Testis (tissue), 3 donors: ENCODE data around the gene SH2D1B. TPM values are rescaled to one million over a fixed set of nuclear protein-coding genes. Genes with fewer than 3 reads are reported as not detected.

Source experiments
- DNase-seq: peaks from one replicate; pipeline ENCODE4 v3.0.0-alpha.2; 2019
- H3K27ac ChIP-seq, 2 donors: fragments of 200-600 bp; sonication (generic); one replicate each; pipeline ENCODE4 v1.5.1; 2019
- H3K27me3 ChIP-seq: fragments of 200-600 bp; sonication (generic); one replicate; pipeline ENCODE4 v1.5.1; 2019
- H3K36me3 ChIP-seq: fragments of 200-600 bp; sonication (generic); one replicate; pipeline ENCODE4 v1.5.1; 2017; ENCODE audit warnings: low read depth; ENCODE audit errors: missing control alignments
- H3K4me1 ChIP-seq: fragments of 200-600 bp; sonication (generic); one replicate; pipeline ENCODE4 v1.5.1; 2019
- H3K4me3 ChIP-seq, 2 donors: fragments of 200-600 bp; sonication (generic); one replicate each; pipeline ENCODE4 v1.5.1; 2017 to 2019
- H3K9me3 ChIP-seq: fragments of 200-600 bp; sonication (generic); one replicate; pipeline ENCODE4 v1.5.1; 2017
- CTCF ChIP-seq, 3 experiments: fragments of 450-650 bp in 2 of 3; fragments of 200-600 bp in 1 of 3; sonication (generic) in 1 of 3; IDR thresholded peaks; one replicate each; pipeline ENCODE4 v1.5.1; 2016 to 2019; ENCODE audit warnings: antibody characterized with exemption in 3 of 3, mild to moderate bottlenecking in 2 of 3, moderate library complexity in 1 of 3
- POLR2A ChIP-seq: fragments of 450-650 bp; IDR thresholded peaks from one replicate; pipeline ENCODE4 v1.6.1; 2017; ENCODE audit warnings: antibody characterized with exemption, mild to moderate bottlenecking, moderate library complexity
- WGBS, 2 donors: methylation state at CpG; one replicate each; pipeline ENCODE4 v1.1.5; 2018; 5-methylcytosine and 5-hydroxymethylcytosine counted together
- intact Hi-C: fragments of 100-400 bp; cut with DNase I; formaldehyde crosslinking; loops from one replicate; pipeline ENCODE4 v1.15.1; 2023; ENCODE audit warnings: low total_unique reads
- polyA plus RNA-seq: library from polyadenylated mRNA; stranded (reverse); fragments of 350-450 nt; fragmentation: Illumina TruSeq; extraction: RNeasy Lipid Tissue Mini Kit (QIAGEN cat#74804); gene quantifications from one replicate; pipeline ENCODE4 v1.2.3, GENCODE V29; 2014; ENCODE audit warnings: low read depth, low replicate concordance; ENCODE audit not compliant: insufficient read depth
- total RNA-seq, 2 donors: library from RNA; depleted of rRNA; stranded (reverse); fragments of >200 nt; gene quantifications; one replicate each; pipeline ENCODE4 v1.2.3, GENCODE V29; 2016

The SH2D1B gene
- total and polyA plus RNA-seq, 3 donors from 2014 or later, result 0.59 to 1.3 (median 0.62) TPM

- Histone ChIP-seq H3K4me1 (no peaks in the 10 kb centered on the region), H3K27ac (no peak overlapping the region), H3K4me3 (no peak overlapping the region), H3K9me3 (no peaks in the 10 kb centered on the region), H3K27me3 (no peaks in the 10 kb centered on the region), H3K36me3 (no peaks in the 10 kb centered on the region)
- intact Hi-C loops, result no loop called here
- no peak for DNase-seq
- 59 to 73% methylated on average over 11 to 13 of the region's 13 CpGs for WGBS, 2 donors
- TF ChIP-seq CTCF (IDR thresholded peaks at IDR 0.05), result no peak
- TF ChIP-seq POLR2A, result no peak
Measured at GRCh38 chr1:162372159-162373071, 39.5 kb downstream of the SH2D1B start.

- no peak for DNase-seq
Measured at GRCh38 chr1:162371611-162372010, 40.3 kb downstream of the SH2D1B start.

GRCh38 chr1:162370721-162371120, 41.2 kb downstream of the SH2D1B start:
- Histone ChIP-seq H3K4me3 (no peak overlapping the region), H3K4me1 (no peaks in the 10 kb centered on the region), H3K36me3 (no peaks in the 10 kb centered on the region), H3K27ac (no peak overlapping the region), H3K27me3 (no peaks in the 10 kb centered on the region), H3K9me3 (no peaks in the 10 kb centered on the region)
- WGBS, 2 donors, result 91 to 96% methylated on average over 3 of the region's 3 CpGs
- no peak for DNase-seq
- intact Hi-C loops, result no loop called here
- no peak for TF ChIP-seq POLR2A
- TF ChIP-seq CTCF (IDR thresholded peaks at IDR 0.05), result no peak

More at GRCh38 chr1:162371611-162372010, 40.3 kb downstream of the SH2D1B start:
- no peaks in the 10 kb centered on the region for H3K36me3 ChIP-seq
- TF ChIP-seq POLR2A (no peak), CTCF (IDR thresholded peaks at IDR 0.05) (no peak)
- H3K27me3 ChIP-seq, result no peaks in the 10 kb centered on the region
- H3K4me3 ChIP-seq, result no peak overlapping the region
- intact Hi-C loops, result no loop called here
- 89 to 93% methylated on average over 6 of the region's 6 CpGs for WGBS, 2 donors
- no peaks in the 10 kb centered on the region for H3K9me3 ChIP-seq
- no peak overlapping the region for H3K27ac ChIP-seq
- no peaks in the 10 kb centered on the region for H3K4me1 ChIP-seq

GRCh38 chr1:162370161-162370560, 41.8 kb downstream of the SH2D1B start:
- H3K4me1 ChIP-seq, result no peaks in the 10 kb centered on the region
- no peak for DNase-seq
- 92 to 96% methylated on average over 1 of the region's 1 CpG for WGBS, 2 donors
- TF ChIP-seq POLR2A, result no peak
- no peak for TF ChIP-seq CTCF (IDR thresholded peaks at IDR 0.05)
- H3K27ac ChIP-seq, result no peak overlapping the region
- H3K27me3 ChIP-seq, result no peaks in the 10 kb centered on the region
- intact Hi-C loops, result no loop called here
- no peaks in the 10 kb centered on the region for H3K36me3 ChIP-seq
- no peak overlapping the region for H3K4me3 ChIP-seq
- no peaks in the 10 kb centered on the region for H3K9me3 ChIP-seq
